ENCODE measurements around the gene KRTAP10-2. TPM values are rescaled to one million over a fixed set of nuclear protein-coding genes. Genes with fewer than 3 reads are reported as not detected.

KRTAP10-2 gene
- total and polyA plus RNA-seq, 9 of the 15 experiments (the other 6 are each of a cell fraction or from before 2014, with no cell fraction given): not detected

- TF ChIP-seq, protein P1, sequence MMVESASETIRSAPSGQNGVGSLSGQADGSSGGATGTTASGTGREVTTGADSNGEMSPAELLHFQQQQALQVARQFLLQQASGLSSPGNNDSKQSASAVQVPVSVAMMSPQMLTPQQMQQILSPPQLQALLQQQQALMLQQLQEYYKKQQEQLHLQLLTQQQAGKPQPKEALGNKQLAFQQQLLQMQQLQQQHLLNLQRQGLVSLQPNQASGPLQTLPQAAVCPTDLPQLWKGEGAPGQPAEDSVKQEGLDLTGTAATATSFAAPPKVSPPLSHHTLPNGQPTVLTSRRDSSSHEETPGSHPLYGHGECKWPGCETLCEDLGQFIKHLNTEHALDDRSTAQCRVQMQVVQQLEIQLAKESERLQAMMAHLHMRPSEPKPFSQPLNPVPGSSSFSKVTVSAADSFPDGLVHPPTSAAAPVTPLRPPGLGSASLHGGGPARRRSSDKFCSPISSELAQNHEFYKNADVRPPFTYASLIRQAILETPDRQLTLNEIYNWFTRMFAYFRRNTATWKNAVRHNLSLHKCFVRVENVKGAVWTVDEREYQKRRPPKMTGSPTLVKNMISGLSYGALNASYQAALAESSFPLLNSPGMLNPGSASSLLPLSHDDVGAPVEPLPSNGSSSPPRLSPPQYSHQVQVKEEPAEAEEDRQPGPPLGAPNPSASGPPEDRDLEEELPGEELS (CRISPR knock-in tag; IDR thresholded peaks at IDR 0.05; ENCODE audit: borderline replicate concordance): no peak
- TF ChIP-seq JUND (IDR thresholded peaks at IDR 0.05; ENCODE audit: borderline replicate concordance, low read depth, low read length) (peak; percentile 54), JUND (tag; IDR thresholded peaks at IDR 0.05; ENCODE audit: borderline replicate concordance, low read depth, low read length) (peak; percentile 33; the same call in 1 of the 3 replicates), TEAD4 (IDR thresholded peaks at IDR 0.05; ENCODE audit: low read length) (peak; percentile 89), TEAD4 (CRISPR knock-in tag; IDR thresholded peaks at IDR 0.05; ENCODE audit: borderline replicate concordance) (no peak), RBBP5 (IDR thresholded peaks at IDR 0.05; ENCODE audit: borderline replicate concordance, insufficient read depth, low read length, poor library complexity, severe bottlenecking) (peak; percentile 51), POLR2A (conservative IDR thresholded peaks at IDR 0.05) (no peak), EP300 (IDR thresholded peaks at IDR 0.05; ENCODE audit: low read length) (peak; percentile 90), NR1H2 (CRISPR knock-in tag; IDR thresholded peaks at IDR 0.05) (peak; percentile 78; the same call in 1 of the 2 replicates), TAF9B (IDR thresholded peaks at IDR 0.05; ENCODE audit: partially characterized antibody) (no peak), SRSF7 (optimal IDR thresholded peaks at IDR 0.05; ENCODE audit: low read depth, low read length) (no peak), SMAD2 (IDR thresholded peaks at IDR 0.05; ENCODE audit: low read depth, low read length) (no peak), BHLHE40 (IDR thresholded peaks at IDR 0.05; ENCODE audit: low read length) (no peak), ZBTB17 (CRISPR knock-in tag; IDR thresholded peaks at IDR 0.05) (no peak), LARP7 (IDR thresholded peaks at IDR 0.05) (no peak), MTA3 (IDR thresholded peaks at IDR 0.05; ENCODE audit: borderline replicate concordance) (peak; percentile 86), MIER1 (IDR thresholded peaks at IDR 0.05; ENCODE audit: low read depth) (no peak), ATF2 (CRISPR knock-in tag; IDR thresholded peaks at IDR 0.05) (no peak), POLR2B (IDR thresholded peaks at IDR 0.05; ENCODE audit: low read depth, partially characterized antibody) (no peak), ZFP1 (CRISPR knock-in tag; IDR thresholded peaks at IDR 0.05) (0 out of 2 replicates have a peak, but pooled peaks have one; percentile 7), RFX7 (CRISPR knock-in tag; IDR thresholded peaks at IDR 0.05) (no peak), EP400 (IDR thresholded peaks at IDR 0.05) (peak; percentile 65; the same call in 1 of the 2 replicates)
- TF ChIP-seq, protein P2, sequence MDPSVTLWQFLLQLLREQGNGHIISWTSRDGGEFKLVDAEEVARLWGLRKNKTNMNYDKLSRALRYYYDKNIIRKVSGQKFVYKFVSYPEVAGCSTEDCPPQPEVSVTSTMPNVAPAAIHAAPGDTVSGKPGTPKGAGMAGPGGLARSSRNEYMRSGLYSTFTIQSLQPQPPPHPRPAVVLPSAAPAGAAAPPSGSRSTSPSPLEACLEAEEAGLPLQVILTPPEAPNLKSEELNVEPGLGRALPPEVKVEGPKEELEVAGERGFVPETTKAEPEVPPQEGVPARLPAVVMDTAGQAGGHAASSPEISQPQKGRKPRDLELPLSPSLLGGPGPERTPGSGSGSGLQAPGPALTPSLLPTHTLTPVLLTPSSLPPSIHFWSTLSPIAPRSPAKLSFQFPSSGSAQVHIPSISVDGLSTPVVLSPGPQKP (CRISPR knock-in tag; IDR thresholded peaks at IDR 0.05): no peak
- TF ChIP-seq, protein P3, sequence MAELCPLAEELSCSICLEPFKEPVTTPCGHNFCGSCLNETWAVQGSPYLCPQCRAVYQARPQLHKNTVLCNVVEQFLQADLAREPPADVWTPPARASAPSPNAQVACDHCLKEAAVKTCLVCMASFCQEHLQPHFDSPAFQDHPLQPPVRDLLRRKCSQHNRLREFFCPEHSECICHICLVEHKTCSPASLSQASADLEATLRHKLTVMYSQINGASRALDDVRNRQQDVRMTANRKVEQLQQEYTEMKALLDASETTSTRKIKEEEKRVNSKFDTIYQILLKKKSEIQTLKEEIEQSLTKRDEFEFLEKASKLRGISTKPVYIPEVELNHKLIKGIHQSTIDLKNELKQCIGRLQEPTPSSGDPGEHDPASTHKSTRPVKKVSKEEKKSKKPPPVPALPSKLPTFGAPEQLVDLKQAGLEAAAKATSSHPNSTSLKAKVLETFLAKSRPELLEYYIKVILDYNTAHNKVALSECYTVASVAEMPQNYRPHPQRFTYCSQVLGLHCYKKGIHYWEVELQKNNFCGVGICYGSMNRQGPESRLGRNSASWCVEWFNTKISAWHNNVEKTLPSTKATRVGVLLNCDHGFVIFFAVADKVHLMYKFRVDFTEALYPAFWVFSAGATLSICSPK (IDR thresholded peaks at IDR 0.05; ENCODE audit: borderline replicate concordance): no peak
These were observed 42.5 kb upstream of the KRTAP10-2 start (continued) for GRCh38 chr21:44593598-44594405.

Data from K562 (cell line).